H1 (cell line): Measurements from ENCODE around the gene MXRA8. TPM values are rescaled to one million over a fixed set of nuclear protein-coding genes. Genes with fewer than 3 reads are reported as not detected.

Experiments
- ATF2 ChIP-seq: IDR thresholded peaks from 2 replicates; pipeline ENCODE4 v1.6.1; 2012; ENCODE audit warnings: low read length, inconsistent platforms
- NRF1 ChIP-seq: IDR thresholded peaks from 2 replicates; pipeline ENCODE4 v1.6.1; 2011; ENCODE audit warnings: mild to moderate bottlenecking, low read depth, low read length, improper control_type of control experiment
- polyA plus RNA-seq, 7 experiments: library from polyadenylated mRNA; depleted of rRNA in 3 of 7; stranded (reverse) in 5 of 7; unstranded in 2 of 7; fragments of >200 nt in 5 of 7; fragments of 200-250 nt in 2 of 7; gene quantifications; 1 replicate in 5 of 7; 2 replicates in 1 of 7; 4 replicates in 1 of 7; pipeline versions ENCODE4 v1.2.1 to v1.2.3, GENCODE V29; 2011 to 2013; ENCODE audit warnings: missing spikeins in 2 of 7, mixed read lengths in 2 of 7
- total RNA-seq: library from RNA; stranded (reverse); fragmentation: NEBNext Ultra II Directional; extraction: Animal tissue kit (Norgen Biotek cat#: 25700); gene quantifications from 2 replicates; pipeline ENCODE4 v1.2.1, GENCODE V29; 2021

Gene MXRA8
- total and polyA plus RNA-seq, 2 of the 8 experiments (the other 6 are each of a cell fraction or from before 2014, with no cell fraction given), result 10.5 to 17.2 TPM

- TF ChIP-seq ATF2 (no peak), NRF1 (0 out of 2 replicates have a peak, but pooled peaks have one; percentile 16)
Observed at GRCh38 chr1:1399187-1399871, 41.0 kb upstream of the MXRA8 start, which contains the start of gene CCNL2 (continued).
